GM23338 (cell line): ENCODE data around the gene M1AP. TPM values are rescaled to one million over a fixed set of nuclear protein-coding genes. Genes with fewer than 3 reads are reported as not detected.

Experiments used
- ATAC-seq: fragments of 200-7000 bp; cut with Tn5 transposase; 3 replicates; pipeline ENCODE4 v1.9.1; 2020
- DNase-seq: peaks from one replicate; pipeline ENCODE4 v3.0.0-alpha.2; 2015; ENCODE audit warnings: low spot score
- H2AFZ ChIP-seq: fragments of 200-600 bp; sonication (generic); 2 replicates; pipeline ENCODE4 v1.8.0; 2016; ENCODE audit warnings: antibody characterized with exemption, mild to moderate bottlenecking, moderate library complexity
- H3F3A ChIP-seq: fragments of 200-600 bp; sonication (generic); replicated peaks from 2 replicates; pipeline ENCODE4 v1.8.0; 2017; ENCODE audit warnings: antibody characterized with exemption, mixed run types, low read depth
- H3K27ac ChIP-seq: fragments of 200-600 bp; sonication (generic); 2 replicates; pipeline ENCODE4 v1.6.1; 2016; ENCODE audit warnings: low read depth
- H3K27me3 ChIP-seq: fragments of 200-600 bp; sonication (generic); 2 replicates; pipeline ENCODE4 v1.8.0; 2016; ENCODE audit warnings: mild to moderate bottlenecking, mixed run types, moderate library complexity; ENCODE audit not compliant: insufficient read depth
- H3K36me3 ChIP-seq: fragments of 200-600 bp; sonication (generic); 2 replicates; pipeline ENCODE4 v1.8.0; 2016; ENCODE audit warnings: mild to moderate bottlenecking; ENCODE audit not compliant: insufficient read depth
- H3K4me1 ChIP-seq: fragments of 200-600 bp; sonication (generic); 2 replicates; pipeline ENCODE4 v1.8.0; 2016; ENCODE audit warnings: mild to moderate bottlenecking, moderate library complexity; ENCODE audit not compliant: insufficient read depth
- H3K4me2 ChIP-seq: fragments of 200-600 bp; sonication (generic); 2 replicates; pipeline ENCODE4 v1.7.1; 2017; ENCODE audit warnings: mixed run types
- H3K4me3 ChIP-seq: fragments of 200-600 bp; sonication (generic); 2 replicates; pipeline ENCODE4 v1.6.1; 2016; ENCODE audit warnings: mixed run types
- H3K79me2 ChIP-seq: fragments of 200-600 bp; sonication (generic); replicated peaks from 2 replicates; pipeline ENCODE4 v1.8.0; 2017; ENCODE audit warnings: mild to moderate bottlenecking; ENCODE audit not compliant: insufficient read depth
- H3K9me2 ChIP-seq: fragments of 200-600 bp; sonication (generic); 2 replicates; pipeline ENCODE4 v1.8.0; 2017; ENCODE audit not compliant: insufficient read depth
- H4K20me1 ChIP-seq: fragments of 200-600 bp; sonication (generic); replicated peaks from 2 replicates; pipeline ENCODE4 v1.8.0; 2017; ENCODE audit warnings: mild to moderate bottlenecking; ENCODE audit not compliant: insufficient read depth
- H3K27ac Mint-ChIP-seq: 2 replicates; pipeline ENCODE4 v1.8.0; 2020; ENCODE audit warnings: inconsistent platforms, mild to moderate bottlenecking, moderate library complexity, mixed read lengths
- H3K27me3 Mint-ChIP-seq: 3 replicates; pipeline ENCODE4 v1.8.0; 2022; ENCODE audit warnings: low read depth, mild to moderate bottlenecking, moderate library complexity, mixed read lengths, inconsistent platforms; ENCODE audit not compliant: insufficient read depth, poor library complexity
- H3K36me3 Mint-ChIP-seq: 3 replicates; pipeline ENCODE4 v1.8.0; 2021; ENCODE audit warnings: low read depth, mild to moderate bottlenecking, inconsistent platforms, moderate library complexity, mixed read lengths
- H3K4me1 Mint-ChIP-seq: 3 replicates; pipeline ENCODE4 v1.8.0; 2020; ENCODE audit warnings: mild to moderate bottlenecking, inconsistent platforms, mixed read lengths
- H3K4me3 Mint-ChIP-seq: 3 replicates; pipeline ENCODE4 v1.8.0; 2021; ENCODE audit warnings: moderate library complexity, mild to moderate bottlenecking, inconsistent platforms, mixed read lengths
- H3K9me3 Mint-ChIP-seq: 3 replicates; pipeline ENCODE4 v1.8.0; 2020; ENCODE audit warnings: moderate library complexity, mild to moderate bottlenecking, inconsistent platforms, mixed read lengths
- CREB1 ChIP-seq: fragments of 250-450 bp; sonication (Bioruptor Pico); IDR thresholded peaks from 2 replicates; pipeline ENCODE4 v1.5.0; 2020; ENCODE audit warnings: low read depth, mild to moderate bottlenecking, moderate library complexity
- EZH2phosphoT487 ChIP-seq: fragments of 200-600 bp; sonication (generic); IDR thresholded peaks from one replicate; pipeline ENCODE4 v1.8.1; 2018; ENCODE audit warnings: antibody characterized with exemption; ENCODE audit not compliant: unreplicated experiment
- REST ChIP-seq: IDR thresholded peaks from one replicate; pipeline ENCODE4 v1.6.1; 2018; ENCODE audit warnings: antibody characterized with exemption; ENCODE audit not compliant: unreplicated experiment
- ZNF331 ChIP-seq: fragments of 250-450 bp; sonication (Bioruptor Pico); IDR thresholded peaks from 2 replicates; pipeline ENCODE4 v1.5.0; 2020; ENCODE audit warnings: low read depth, mild to moderate bottlenecking, moderate library complexity
- ZNF462 ChIP-seq: fragments of 250-450 bp; sonication (Bioruptor Pico); IDR thresholded peaks from 2 replicates; pipeline ENCODE4 v1.5.0; 2020; ENCODE audit warnings: mild to moderate bottlenecking, moderate library complexity
- polyA plus RNA-seq: library from polyadenylated mRNA; unstranded; fragments of >200 nt; fragmentation: Nextera tagmentation; extraction: Ambion mirVana; gene quantifications from 2 replicates; pipeline ENCODE4 v1.2.1, GENCODE V29; 2016
- total RNA-seq: library from RNA; depleted of rRNA; stranded (reverse); fragments of >200 nt; shearing (Covaris generic); gene quantifications from 2 replicates; pipeline ENCODE4 v1.2.3, GENCODE V29; 2014
- TF ChIP-seq, protein P1 (sequence below): IDR thresholded peaks from 2 replicates; pipeline ENCODE4 v1.6.1; 2016; ENCODE audit warnings: antibody characterized with exemption
- TF ChIP-seq, protein P2 (sequence below), 2 experiments: fragments of 200-600 bp in 1 of 2; sonication (generic) in 1 of 2; conservative IDR thresholded peaks; 2 replicates each; pipeline versions ENCODE4 v1.5.1 to v1.6.1; 2016 to 2017; ENCODE audit warnings: antibody characterized with exemption in 2 of 2, low read depth in 2 of 2, mild to moderate bottlenecking in 2 of 2, moderate library complexity in 1 of 2

Gene M1AP
- total and polyA plus RNA-seq, 2 experiments from 2014 or later: 5.1 to 12.1 TPM

DNA sequence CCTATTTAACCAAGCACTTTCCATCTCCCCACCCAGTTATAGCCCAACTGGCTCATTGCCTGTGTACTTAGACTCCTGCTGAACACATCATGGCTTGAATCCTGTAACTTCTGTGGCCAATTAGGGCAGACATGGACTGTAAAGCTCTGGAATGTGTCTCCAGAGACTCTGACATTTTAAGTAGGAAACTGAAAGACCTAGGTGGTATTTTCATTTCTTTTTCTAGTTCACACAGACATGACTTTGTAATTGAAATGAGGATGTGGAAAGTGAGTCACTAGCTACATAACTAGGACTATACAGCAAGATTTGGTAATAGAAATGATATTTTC is 81.4 kb downstream of the M1AP start (continued):
- TF ChIP-seq REST: no peak

DNA sequence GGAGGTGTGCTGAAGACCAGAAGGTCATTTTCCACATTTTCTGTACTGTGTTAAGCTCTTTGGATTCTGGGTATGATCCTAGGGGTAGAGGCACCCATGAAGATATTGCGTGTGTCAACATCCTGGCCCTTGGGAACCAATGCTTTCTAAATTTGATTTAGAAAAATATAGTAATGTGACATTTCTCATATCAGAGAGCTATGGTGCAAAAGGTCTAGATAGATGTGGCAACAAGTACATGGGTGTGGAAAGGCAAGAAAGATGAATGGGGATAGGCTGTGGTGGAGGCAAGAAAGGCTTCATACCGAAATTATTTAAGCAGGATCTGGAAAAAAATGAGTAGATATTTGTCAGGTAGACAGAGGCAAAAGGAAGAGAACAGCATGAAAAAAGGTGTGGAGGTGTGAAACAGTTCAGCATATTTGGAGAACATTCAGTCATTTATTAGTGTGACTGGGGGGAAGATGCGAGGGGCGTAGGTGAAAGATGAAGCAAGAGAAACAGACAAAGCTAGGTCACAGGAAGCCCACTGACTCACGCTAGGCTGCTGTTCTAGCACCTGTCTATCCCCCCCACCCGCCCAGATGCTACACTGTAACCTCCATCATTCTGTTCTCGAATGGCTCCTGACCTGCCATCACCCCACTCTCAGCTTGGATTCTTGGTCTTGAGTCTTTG is 81.9 kb downstream of the M1AP start:
- Mint-ChIP-seq H3K4me1 (peaks cover 5% of the 10 kb centered on the region; the same call in 1 of the 3 replicates), H3K36me3 (no peaks in the 10 kb centered on the region), H3K4me3 (no peak overlapping the region), H3K27ac (no peak overlapping the region), H3K9me3 (no peaks in the 10 kb centered on the region), H3K27me3 (peaks cover 8% of the 10 kb centered on the region)
- no peaks in the 10 kb centered on the region for H3K9me2 ChIP-seq
- no peak overlapping the region for H3K4me3 ChIP-seq
- H3K27me3 ChIP-seq: peaks cover 8% of the 10 kb centered on the region; the same call in 1 of the 2 replicates
- H3K27ac ChIP-seq: no peak overlapping the region
- H3K79me2 ChIP-seq: no peaks in the 10 kb centered on the region
- no peak for DNase-seq
- no peaks in the 10 kb centered on the region for H3K4me1 ChIP-seq
- TF ChIP-seq, protein P1, sequence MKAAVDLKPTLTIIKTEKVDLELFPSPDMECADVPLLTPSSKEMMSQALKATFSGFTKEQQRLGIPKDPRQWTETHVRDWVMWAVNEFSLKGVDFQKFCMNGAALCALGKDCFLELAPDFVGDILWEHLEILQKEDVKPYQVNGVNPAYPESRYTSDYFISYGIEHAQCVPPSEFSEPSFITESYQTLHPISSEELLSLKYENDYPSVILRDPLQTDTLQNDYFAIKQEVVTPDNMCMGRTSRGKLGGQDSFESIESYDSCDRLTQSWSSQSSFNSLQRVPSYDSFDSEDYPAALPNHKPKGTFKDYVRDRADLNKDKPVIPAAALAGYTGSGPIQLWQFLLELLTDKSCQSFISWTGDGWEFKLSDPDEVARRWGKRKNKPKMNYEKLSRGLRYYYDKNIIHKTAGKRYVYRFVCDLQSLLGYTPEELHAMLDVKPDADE: no peak
- TF ChIP-seq ZNF331 (no peak), REST (no peak), CREB1 (no peak), ZNF462 (CRISPR knock-in tag) (no peak), EZH2phosphoT487 (no peak)
- TF ChIP-seq, protein P2, sequence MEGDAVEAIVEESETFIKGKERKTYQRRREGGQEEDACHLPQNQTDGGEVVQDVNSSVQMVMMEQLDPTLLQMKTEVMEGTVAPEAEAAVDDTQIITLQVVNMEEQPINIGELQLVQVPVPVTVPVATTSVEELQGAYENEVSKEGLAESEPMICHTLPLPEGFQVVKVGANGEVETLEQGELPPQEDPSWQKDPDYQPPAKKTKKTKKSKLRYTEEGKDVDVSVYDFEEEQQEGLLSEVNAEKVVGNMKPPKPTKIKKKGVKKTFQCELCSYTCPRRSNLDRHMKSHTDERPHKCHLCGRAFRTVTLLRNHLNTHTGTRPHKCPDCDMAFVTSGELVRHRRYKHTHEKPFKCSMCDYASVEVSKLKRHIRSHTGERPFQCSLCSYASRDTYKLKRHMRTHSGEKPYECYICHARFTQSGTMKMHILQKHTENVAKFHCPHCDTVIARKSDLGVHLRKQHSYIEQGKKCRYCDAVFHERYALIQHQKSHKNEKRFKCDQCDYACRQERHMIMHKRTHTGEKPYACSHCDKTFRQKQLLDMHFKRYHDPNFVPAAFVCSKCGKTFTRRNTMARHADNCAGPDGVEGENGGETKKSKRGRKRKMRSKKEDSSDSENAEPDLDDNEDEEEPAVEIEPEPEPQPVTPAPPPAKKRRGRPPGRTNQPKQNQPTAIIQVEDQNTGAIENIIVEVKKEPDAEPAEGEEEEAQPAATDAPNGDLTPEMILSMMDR (conservative IDR thresholded peaks at IDR 0.05; ENCODE audit: low read depth in 2 of 2): no peak
- H3F3A ChIP-seq: no peaks in the 10 kb centered on the region
- no peak overlapping the region for H3K4me2 ChIP-seq
- no peaks in the 10 kb centered on the region; the same call in 1 of the 2 replicates for H4K20me1 ChIP-seq
- H2AFZ ChIP-seq: no peak overlapping the region
- ATAC-seq: no peak
- H3K36me3 ChIP-seq: no peaks in the 10 kb centered on the region
